LoVo (cell line): ENCODE data around the gene SLC9A6.

Experiments used
- DNase-seq: peaks from one replicate; pipeline ENCODE4 v3.0.0-alpha.2; 2016; ENCODE audit warnings: low spot score

The SLC9A6 gene

GRCh38 chrX:135985157-135985972, at the start of gene SLC9A6:
Gene SLC9A6, plus strand, starts transcription at chrX:135985435. Its CDS starts 224 bp downstream, at chrX:135985659.
- peak; percentile 53 for DNase-seq

- DNase-seq: no peak
These were observed 40.7 kb upstream of the SLC9A6 start for GRCh38 chrX:135944486-135944885.

- no peak for DNase-seq
These were observed 33.9 kb upstream of the SLC9A6 start for GRCh38 chrX:135951291-135951690.

- no peak for DNase-seq
These were observed 12.1 kb upstream of the SLC9A6 start for GRCh38 chrX:135973025-135973547.

- peak; percentile 70 for DNase-seq
These were observed 11.5 kb upstream of the SLC9A6 start, which contains the start of gene MMGT1 for GRCh38 chrX:135973548-135974278. Gene MMGT1, minus strand, starts transcription at chrX:135973988. Its CDS starts 313 bp downstream, at chrX:135973675.

GRCh38 chrX:135974279-135974856, 10.9 kb upstream of the SLC9A6 start:
- no peak for DNase-seq

GRCh38 chrX:135975421-135975820, 9.8 kb upstream of the SLC9A6 start:
- no peak for DNase-seq

- DNase-seq: peak; percentile 32
These were observed 7.6 kb upstream of the SLC9A6 start for GRCh38 chrX:135977611-135978010.

GRCh38 chrX:135981010-135981409, 4.2 kb upstream of the SLC9A6 start:
- no peak for DNase-seq

- DNase-seq: no peak
These were observed 3.6 kb upstream of the SLC9A6 start for GRCh38 chrX:135981668-135982067.

- DNase-seq: no peak
These were observed 2.4 kb upstream of the SLC9A6 start for GRCh38 chrX:135982860-135983259.

- DNase-seq: no peak
These were observed 979 bp upstream of the SLC9A6 start for GRCh38 chrX:135984256-135984655.

- no peak for DNase-seq
These were observed 461 bp upstream of the SLC9A6 start for GRCh38 chrX:135984791-135985156.

- no peak for DNase-seq
These were observed 707 bp downstream of the SLC9A6 start for GRCh38 chrX:135985973-135986310.

GRCh38 chrX:135988245-135988644, 3.0 kb downstream of the SLC9A6 start:
- no peak for DNase-seq

GRCh38 chrX:136015016-136015415, 29.8 kb downstream of the SLC9A6 start:
- no peak for DNase-seq

- no peak for DNase-seq
These were observed 31.6 kb downstream of the SLC9A6 start for GRCh38 chrX:136016881-136017280.

- DNase-seq: no peak
These were observed 34.0 kb downstream of the SLC9A6 start for GRCh38 chrX:136019226-136019625.

- no peak for DNase-seq
These were observed 35.9 kb downstream of the SLC9A6 start for GRCh38 chrX:136021160-136021559.

GRCh38 chrX:136021903-136022302, 36.7 kb downstream of the SLC9A6 start:
- DNase-seq: no peak

GRCh38 chrX:136025091-136025490, 39.9 kb downstream of the SLC9A6 start:
- no peak for DNase-seq

GRCh38 chrX:136028383-136028984, 43.2 kb downstream of the SLC9A6 start:
- DNase-seq: peak; percentile 25
